Liver (tissue), 3 donors: ENCODE results near the gene MUTYH.

Experiments
- FOXA1 ChIP-seq: IDR thresholded peaks from 2 replicates; pipeline ENCODE4 v1.6.1; 2016; ENCODE audit warnings: antibody characterized with exemption
- FOXA2 ChIP-seq: IDR thresholded peaks from 2 replicates; pipeline ENCODE4 v1.6.1; 2016; ENCODE audit warnings: antibody characterized with exemption
- GABPA ChIP-seq, 2 donors: IDR thresholded peaks in 1 of 2; conservative IDR thresholded peaks in 1 of 2; 2 replicates each; pipeline ENCODE4 v1.6.1; 2016; ENCODE audit warnings: antibody characterized with exemption in 2 of 2, mild to moderate bottlenecking in 1 of 2, moderate library complexity in 1 of 2
- JUND ChIP-seq, 2 donors: IDR thresholded peaks; 2 replicates each; pipeline ENCODE4 v1.6.1; 2016; ENCODE audit warnings: antibody characterized with exemption in 2 of 2
- NR2F2 ChIP-seq: IDR thresholded peaks from 2 replicates; pipeline ENCODE4 v1.6.1; 2016; ENCODE audit warnings: antibody characterized with exemption
- RAD21 ChIP-seq, 2 donors: IDR thresholded peaks; 2 replicates each; pipeline ENCODE4 v1.6.1; 2016; ENCODE audit warnings: antibody characterized with exemption in 2 of 2, mild to moderate bottlenecking in 2 of 2
- SP1 ChIP-seq: IDR thresholded peaks from 2 replicates; pipeline ENCODE4 v1.6.1; 2018; ENCODE audit warnings: antibody characterized with exemption, mild to moderate bottlenecking
- TAF1 ChIP-seq: conservative IDR thresholded peaks from 2 replicates; pipeline ENCODE4 v1.6.1; 2016; ENCODE audit warnings: antibody characterized with exemption, mild to moderate bottlenecking
- YY1 ChIP-seq: IDR thresholded peaks from 2 replicates; pipeline ENCODE4 v1.6.1; 2016; ENCODE audit warnings: antibody characterized with exemption, mild to moderate bottlenecking
- TF ChIP-seq, protein P1 (sequence below): IDR thresholded peaks from 2 replicates; pipeline ENCODE4 v1.6.1; 2016; ENCODE audit warnings: antibody characterized with exemption
- TF ChIP-seq, protein P2 (sequence below): fragments of 150-350 bp; IDR thresholded peaks from 2 replicates; pipeline ENCODE4 v1.5.1; 2017; ENCODE audit warnings: improper control_type of control experiment, low read depth, low read length; ENCODE audit not compliant: missing input control
- TF ChIP-seq, protein P3 (sequence below): IDR thresholded peaks from 2 replicates; pipeline ENCODE4 v1.6.1; 2016; ENCODE audit warnings: antibody characterized with exemption, mild to moderate bottlenecking
- donor health status: healthy.
- donor health status: healthy.

DNA sequence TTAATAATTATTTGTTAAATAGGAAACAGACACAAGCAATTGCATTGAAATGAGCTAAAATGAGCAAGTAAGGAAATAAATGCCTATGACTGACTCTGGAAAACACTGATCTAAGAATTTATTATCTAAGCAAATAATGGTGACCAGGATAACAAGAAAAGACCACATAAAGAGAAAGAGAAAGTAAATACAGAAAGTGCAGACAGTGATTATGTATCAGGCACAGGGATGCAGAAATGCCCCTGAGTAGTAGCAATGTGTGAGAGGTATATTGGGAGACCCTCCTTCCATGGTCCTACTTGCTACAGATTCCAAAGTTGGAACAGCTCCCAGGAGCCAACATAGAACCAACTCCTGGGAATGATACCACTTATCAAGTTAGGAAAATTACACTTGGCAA is 33.3 kb upstream of the MUTYH start:
- TF ChIP-seq, protein P1, sequence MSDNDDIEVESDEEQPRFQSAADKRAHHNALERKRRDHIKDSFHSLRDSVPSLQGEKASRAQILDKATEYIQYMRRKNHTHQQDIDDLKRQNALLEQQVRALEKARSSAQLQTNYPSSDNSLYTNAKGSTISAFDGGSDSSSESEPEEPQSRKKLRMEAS: no peak
- TF ChIP-seq JUND (IDR thresholded peaks at IDR 0.05) (no peak), RAD21 (IDR thresholded peaks at IDR 0.05) (no peak), SP1 (no peak), FOXA1 (no peak), NR2F2 (no peak), YY1 (no peak), TAF1 (no peak), FOXA2 (no peak), GABPA (IDR thresholded peaks at IDR 0.05 in 1 of 2, conservative IDR thresholded peaks at IDR 0.05 in 1 of 2) (no peak)
- TF ChIP-seq, protein P2, sequence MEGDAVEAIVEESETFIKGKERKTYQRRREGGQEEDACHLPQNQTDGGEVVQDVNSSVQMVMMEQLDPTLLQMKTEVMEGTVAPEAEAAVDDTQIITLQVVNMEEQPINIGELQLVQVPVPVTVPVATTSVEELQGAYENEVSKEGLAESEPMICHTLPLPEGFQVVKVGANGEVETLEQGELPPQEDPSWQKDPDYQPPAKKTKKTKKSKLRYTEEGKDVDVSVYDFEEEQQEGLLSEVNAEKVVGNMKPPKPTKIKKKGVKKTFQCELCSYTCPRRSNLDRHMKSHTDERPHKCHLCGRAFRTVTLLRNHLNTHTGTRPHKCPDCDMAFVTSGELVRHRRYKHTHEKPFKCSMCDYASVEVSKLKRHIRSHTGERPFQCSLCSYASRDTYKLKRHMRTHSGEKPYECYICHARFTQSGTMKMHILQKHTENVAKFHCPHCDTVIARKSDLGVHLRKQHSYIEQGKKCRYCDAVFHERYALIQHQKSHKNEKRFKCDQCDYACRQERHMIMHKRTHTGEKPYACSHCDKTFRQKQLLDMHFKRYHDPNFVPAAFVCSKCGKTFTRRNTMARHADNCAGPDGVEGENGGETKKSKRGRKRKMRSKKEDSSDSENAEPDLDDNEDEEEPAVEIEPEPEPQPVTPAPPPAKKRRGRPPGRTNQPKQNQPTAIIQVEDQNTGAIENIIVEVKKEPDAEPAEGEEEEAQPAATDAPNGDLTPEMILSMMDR: no peak
- TF ChIP-seq, protein P3, sequence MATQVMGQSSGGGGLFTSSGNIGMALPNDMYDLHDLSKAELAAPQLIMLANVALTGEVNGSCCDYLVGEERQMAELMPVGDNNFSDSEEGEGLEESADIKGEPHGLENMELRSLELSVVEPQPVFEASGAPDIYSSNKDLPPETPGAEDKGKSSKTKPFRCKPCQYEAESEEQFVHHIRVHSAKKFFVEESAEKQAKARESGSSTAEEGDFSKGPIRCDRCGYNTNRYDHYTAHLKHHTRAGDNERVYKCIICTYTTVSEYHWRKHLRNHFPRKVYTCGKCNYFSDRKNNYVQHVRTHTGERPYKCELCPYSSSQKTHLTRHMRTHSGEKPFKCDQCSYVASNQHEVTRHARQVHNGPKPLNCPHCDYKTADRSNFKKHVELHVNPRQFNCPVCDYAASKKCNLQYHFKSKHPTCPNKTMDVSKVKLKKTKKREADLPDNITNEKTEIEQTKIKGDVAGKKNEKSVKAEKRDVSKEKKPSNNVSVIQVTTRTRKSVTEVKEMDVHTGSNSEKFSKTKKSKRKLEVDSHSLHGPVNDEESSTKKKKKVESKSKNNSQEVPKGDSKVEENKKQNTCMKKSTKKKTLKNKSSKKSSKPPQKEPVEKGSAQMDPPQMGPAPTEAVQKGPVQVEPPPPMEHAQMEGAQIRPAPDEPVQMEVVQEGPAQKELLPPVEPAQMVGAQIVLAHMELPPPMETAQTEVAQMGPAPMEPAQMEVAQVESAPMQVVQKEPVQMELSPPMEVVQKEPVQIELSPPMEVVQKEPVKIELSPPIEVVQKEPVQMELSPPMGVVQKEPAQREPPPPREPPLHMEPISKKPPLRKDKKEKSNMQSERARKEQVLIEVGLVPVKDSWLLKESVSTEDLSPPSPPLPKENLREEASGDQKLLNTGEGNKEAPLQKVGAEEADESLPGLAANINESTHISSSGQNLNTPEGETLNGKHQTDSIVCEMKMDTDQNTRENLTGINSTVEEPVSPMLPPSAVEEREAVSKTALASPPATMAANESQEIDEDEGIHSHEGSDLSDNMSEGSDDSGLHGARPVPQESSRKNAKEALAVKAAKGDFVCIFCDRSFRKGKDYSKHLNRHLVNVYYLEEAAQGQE: no peak
